PC-3 (cell line): ENCODE data around the gene ABCF3.

Source experiments
- EZH2 ChIP-seq: fragments of 300-600 bp; sonication (generic); IDR thresholded peaks from one replicate; pipeline ENCODE4 v1.6.1; 2017; ENCODE audit warnings: antibody characterized with exemption, mild to moderate bottlenecking, low read length; ENCODE audit not compliant: unreplicated experiment
- EZH2phosphoT487 ChIP-seq: fragments of 300-600 bp; sonication (generic); IDR thresholded peaks from 2 replicates; pipeline ENCODE4 v1.6.1; 2018; ENCODE audit warnings: mild to moderate bottlenecking, antibody characterized with exemption, low read length, borderline replicate concordance
- TF ChIP-seq, protein P1 (sequence below): fragments of 300-600 bp; sonication (generic); conservative IDR thresholded peaks from 2 replicates; pipeline ENCODE4 v1.5.1; 2017; ENCODE audit warnings: antibody characterized with exemption, low read depth, mild to moderate bottlenecking, low read length

GRCh38 chr3:184240384-184241140, 54.6 kb downstream of the ABCF3 start:
- TF ChIP-seq, protein P1, sequence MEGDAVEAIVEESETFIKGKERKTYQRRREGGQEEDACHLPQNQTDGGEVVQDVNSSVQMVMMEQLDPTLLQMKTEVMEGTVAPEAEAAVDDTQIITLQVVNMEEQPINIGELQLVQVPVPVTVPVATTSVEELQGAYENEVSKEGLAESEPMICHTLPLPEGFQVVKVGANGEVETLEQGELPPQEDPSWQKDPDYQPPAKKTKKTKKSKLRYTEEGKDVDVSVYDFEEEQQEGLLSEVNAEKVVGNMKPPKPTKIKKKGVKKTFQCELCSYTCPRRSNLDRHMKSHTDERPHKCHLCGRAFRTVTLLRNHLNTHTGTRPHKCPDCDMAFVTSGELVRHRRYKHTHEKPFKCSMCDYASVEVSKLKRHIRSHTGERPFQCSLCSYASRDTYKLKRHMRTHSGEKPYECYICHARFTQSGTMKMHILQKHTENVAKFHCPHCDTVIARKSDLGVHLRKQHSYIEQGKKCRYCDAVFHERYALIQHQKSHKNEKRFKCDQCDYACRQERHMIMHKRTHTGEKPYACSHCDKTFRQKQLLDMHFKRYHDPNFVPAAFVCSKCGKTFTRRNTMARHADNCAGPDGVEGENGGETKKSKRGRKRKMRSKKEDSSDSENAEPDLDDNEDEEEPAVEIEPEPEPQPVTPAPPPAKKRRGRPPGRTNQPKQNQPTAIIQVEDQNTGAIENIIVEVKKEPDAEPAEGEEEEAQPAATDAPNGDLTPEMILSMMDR = no peak
- no peak for TF ChIP-seq EZH2
- no peak for TF ChIP-seq EZH2phosphoT487
